ENCODE data around the gene AFG1L.

Gene AFG1L

GRCh38 chr6:108473197-108473596 lies 178.3 kb downstream of the AFG1L start:
- no peak overlapping the region for H3K4me3 ChIP-seq (ENCODE audit: low read depth, low read length)
- no peak for TF ChIP-seq CTCF (IDR thresholded peaks at IDR 0.05; ENCODE audit: low read depth, low read length)

GRCh38 chr6:108476376-108476775 lies 181.5 kb downstream of the AFG1L start:
- H3K4me3 ChIP-seq (ENCODE audit: low read depth, low read length) = no peak overlapping the region

GRCh38 chr6:108476847-108477430 lies 182.1 kb downstream of the AFG1L start:
- no peak overlapping the region for H3K4me3 ChIP-seq (ENCODE audit: low read depth, low read length)
- TF ChIP-seq CTCF (IDR thresholded peaks at IDR 0.05; ENCODE audit: low read depth, low read length) = no peak

More at GRCh38 chr6:108476376-108476775, 181.5 kb downstream of the AFG1L start:
- TF ChIP-seq CTCF (IDR thresholded peaks at IDR 0.05; ENCODE audit: low read depth, low read length) = no peak

GRCh38 chr6:108482559-108482958 lies 187.7 kb downstream of the AFG1L start:
- no peak for TF ChIP-seq CTCF (IDR thresholded peaks at IDR 0.05; ENCODE audit: low read depth, low read length)
- no peak overlapping the region for H3K4me3 ChIP-seq (ENCODE audit: low read depth, low read length)

- no peak overlapping the region for H3K4me3 ChIP-seq (ENCODE audit: low read depth, low read length)
- TF ChIP-seq CTCF (IDR thresholded peaks at IDR 0.05; ENCODE audit: low read depth, low read length) = no peak
These were observed 189.2 kb downstream of the AFG1L start for GRCh38 chr6:108484016-108484415.

GRCh38 chr6:108489699-108490098 lies 194.8 kb downstream of the AFG1L start:
- no peak for TF ChIP-seq CTCF (IDR thresholded peaks at IDR 0.05; ENCODE audit: low read depth, low read length)
- no peak overlapping the region for H3K4me3 ChIP-seq (ENCODE audit: low read depth, low read length)

GRCh38 chr6:108492131-108492766 lies 197.4 kb downstream of the AFG1L start:
- no peak overlapping the region for H3K4me3 ChIP-seq (ENCODE audit: low read depth, low read length)
- peak; percentile 40; the same call in 1 of the 2 replicates for TF ChIP-seq CTCF (IDR thresholded peaks at IDR 0.05; ENCODE audit: low read depth, low read length)

Data from WI38 (cell line).